ENCODE data around the gene RNGTT.

Gene RNGTT

GRCh38 chr6:88712243-88712936, 251.0 kb downstream of the RNGTT start:
- DNase-seq: no peak

DNA sequence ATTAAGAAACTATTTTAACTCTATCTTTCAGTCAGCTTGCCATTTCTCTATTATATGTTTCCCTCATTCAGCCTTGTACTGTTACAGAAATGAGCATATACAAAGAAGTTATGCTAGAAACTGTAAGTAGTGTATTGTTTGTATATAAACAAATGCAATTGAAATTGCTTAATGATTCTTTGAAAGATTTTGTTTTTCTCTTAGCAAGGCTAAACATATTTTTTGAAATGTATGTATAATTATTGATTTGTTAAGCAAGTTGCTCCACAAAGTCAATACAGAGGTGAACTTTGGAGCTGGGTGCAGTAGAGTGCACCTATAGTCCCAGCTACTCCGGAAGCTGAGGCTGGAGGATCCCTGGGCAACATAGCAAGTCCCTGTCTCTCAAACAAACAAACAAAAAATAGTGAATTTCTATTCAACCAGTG, 253.6 kb downstream of the RNGTT start:
- DNase-seq: no peak

- DNase-seq: no peak
These were observed 255.1 kb downstream of the RNGTT start for GRCh38 chr6:88708197-88708744.

DNA sequence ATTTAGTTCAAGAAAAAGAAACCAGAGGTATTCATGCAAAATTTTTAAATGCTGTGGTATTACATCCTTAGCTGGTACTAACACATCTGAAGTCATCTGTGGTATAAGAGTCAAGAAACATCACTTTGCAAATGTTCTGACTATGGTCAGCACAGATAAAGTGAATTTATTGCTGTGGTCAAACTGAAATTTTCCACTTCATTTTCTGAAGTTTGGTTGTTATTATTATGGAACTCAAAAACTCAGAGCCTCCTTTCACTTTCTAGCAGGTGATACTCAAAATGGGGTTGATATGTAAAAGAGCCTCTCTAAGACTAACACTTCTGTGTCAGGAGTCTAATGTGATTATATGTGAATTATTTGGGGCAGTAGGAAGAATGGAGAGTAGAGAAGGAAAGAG, 257.8 kb downstream of the RNGTT start:
- DNase-seq: no peak

- no peak for DNase-seq
These were observed 258.4 kb downstream of the RNGTT start for GRCh38 chr6:88704980-88705379.

- no peak for DNase-seq
These were observed 260.4 kb downstream of the RNGTT start for GRCh38 chr6:88702956-88703556.

DNA sequence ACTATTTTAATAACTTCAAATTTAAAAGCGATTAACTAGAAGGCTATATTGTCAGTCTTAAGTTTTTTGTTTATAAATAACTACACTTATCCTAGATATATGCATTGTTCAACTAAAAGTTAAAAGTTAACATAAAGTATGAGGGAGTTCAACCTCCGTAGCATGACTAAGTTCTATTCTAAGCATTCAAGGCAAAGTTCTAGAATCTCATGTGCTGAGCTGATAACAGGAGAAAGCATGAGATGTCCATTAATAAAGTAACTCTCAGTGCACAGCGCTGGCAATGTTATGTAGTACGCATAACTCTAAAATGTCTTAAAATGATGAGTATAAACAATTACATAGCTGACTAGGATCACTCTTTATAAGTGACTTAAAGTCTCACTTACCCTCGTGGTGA, 264.8 kb downstream of the RNGTT start:
- DNase-seq: no peak

- no peak for DNase-seq
These were observed 267.5 kb downstream of the RNGTT start for GRCh38 chr6:88695937-88696336.

DNA sequence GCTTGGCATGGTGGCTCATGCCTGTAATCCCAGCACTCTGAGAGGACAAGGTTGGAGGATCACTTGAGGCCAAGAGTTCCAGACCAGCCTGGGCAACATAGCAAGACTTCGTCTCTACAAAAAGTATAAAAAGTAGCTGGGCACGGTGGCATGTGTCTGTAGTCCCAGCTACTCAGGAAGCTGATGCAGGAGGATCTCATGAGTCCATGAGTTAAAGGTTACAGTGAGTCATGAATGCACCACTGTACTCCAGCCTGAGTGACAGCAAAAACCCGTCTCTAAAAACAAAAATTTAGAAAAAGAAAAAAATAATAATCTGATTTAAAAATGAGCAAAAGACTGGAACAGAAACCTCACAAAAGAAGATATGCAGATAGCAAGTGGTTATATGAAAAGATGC, 279.7 kb downstream of the RNGTT start:
- DNase-seq: no peak

DNA sequence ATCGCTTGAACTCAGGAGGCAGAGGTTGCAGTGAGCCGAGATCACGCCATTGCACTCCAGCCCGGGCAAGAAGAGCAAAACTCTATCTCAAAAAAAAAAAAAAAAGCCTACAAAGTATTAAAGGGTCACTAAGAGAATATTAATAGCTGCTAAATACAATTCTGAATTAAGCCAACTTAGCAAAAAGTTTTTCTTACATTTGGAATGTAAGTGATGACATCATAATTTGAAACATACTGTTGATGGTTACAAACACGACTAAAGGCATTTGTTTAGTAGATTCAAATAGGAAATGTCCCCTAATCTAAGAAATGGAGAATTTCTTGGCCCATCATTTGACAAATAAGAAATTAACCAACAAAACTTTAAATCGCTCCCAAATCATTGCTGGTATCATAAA, 282.8 kb downstream of the RNGTT start:
- no peak for DNase-seq

GRCh38 chr6:88679841-88680240, 283.6 kb downstream of the RNGTT start:
- DNase-seq: no peak

- no peak for DNase-seq
These were observed 286.1 kb downstream of the RNGTT start for GRCh38 chr6:88677356-88677755.

DNA sequence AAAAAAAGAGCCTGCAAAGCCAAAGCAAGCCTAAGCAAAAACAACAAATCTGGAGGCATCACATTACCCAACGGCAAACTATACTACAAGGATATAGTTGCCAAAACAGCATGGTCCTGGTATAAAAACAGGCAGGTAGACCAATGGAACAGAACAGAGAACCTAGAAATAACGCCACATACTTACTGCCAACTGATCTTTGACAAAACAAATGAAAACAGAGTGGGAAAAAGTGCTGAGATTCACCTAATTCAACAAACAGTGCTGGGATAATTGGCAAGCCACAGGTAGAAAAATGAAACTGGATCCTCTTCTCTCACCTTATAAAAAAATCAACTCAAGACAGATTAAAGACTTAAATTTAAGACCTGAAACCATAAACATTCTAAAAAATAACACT, 291.8 kb downstream of the RNGTT start:
- no peak for DNase-seq

- DNase-seq: no peak
These were observed 293.0 kb downstream of the RNGTT start for GRCh38 chr6:88670369-88670768.

DNA sequence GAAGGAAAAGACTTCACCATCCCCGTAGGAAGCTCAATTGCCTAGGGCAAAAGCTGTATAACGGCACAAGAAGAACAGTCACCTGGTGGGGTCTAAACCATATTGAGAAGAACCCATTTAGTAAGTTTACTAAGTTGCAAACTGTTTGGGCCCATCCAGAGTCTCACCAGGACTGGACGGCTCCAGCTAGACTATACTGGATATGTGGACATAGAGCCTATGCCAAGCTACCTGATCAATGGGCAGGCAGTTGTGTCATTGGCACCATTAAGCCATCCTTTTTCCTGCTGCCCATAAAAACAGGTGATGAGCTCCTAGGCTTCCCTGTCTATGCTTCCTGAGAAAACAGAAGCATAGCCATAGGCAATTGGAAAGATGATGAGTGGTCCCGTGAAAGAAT, 293.9 kb downstream of the RNGTT start:
- DNase-seq: no peak

GRCh38 chr6:88666901-88667300, 296.5 kb downstream of the RNGTT start:
- DNase-seq: no peak

DNA sequence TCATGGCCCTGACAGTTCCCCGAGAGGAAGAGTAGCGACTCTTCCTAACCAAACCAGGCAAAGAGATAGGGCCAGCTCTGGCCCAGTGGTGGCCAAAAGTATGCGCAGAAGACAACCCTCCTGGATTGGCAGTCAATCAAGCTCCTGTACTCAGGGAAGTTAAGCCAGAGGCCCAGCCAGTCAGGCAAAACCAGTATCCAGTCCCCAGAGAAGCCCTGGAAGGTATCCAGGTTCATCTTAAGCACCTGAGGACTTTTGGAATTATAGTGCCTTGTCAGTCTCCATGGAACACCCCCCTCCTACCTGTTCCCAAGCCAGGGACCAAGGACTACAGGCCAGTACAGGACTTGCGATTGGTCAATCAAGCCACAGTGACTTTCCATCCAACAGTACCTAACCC, 298.3 kb downstream of the RNGTT start:
- DNase-seq: no peak

DNA sequence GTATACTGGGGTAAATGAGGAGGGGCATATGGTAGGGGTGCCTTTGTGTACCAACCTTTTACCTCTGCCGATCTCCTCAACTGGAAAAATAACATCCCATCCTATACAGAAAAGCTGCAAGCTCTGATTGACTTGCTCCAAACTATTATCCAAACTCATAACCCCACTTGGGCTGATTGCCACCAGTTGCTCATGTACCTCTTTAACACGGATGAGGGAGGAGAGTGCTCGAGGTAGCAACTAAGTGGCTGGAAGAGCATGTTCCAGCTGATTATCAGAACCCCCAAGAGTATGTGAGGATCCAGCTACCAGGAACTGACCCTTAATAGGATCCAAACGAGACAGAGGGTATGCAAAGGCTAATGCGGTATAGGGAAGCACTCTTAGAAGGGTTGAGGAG, 299.6 kb downstream of the RNGTT start:
- no peak for DNase-seq

DNA sequence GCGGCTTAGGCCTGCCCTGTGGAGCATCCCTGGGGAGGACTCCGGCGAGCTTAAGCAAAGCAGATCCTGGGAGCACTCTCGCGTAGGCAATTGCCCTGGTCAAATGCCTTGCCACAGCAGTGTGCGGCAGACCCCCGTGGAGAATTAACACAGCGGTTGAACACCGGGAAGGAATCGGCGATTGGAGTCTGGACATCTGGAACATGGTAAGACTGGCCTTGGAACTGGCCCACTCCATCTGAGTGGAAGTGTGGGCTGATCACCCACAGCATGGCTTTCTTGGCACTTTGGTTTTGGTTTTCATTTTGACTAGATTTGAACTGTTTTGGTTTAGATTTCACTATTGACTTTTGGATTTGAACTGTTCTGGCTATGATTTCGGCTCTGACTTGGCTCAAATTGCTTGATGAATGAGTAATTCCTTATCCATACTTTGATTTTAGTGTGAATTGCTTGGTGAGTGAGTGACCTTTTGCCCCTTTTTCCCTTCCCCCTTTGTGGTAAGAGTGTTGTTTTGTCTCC, 300.7 kb downstream of the RNGTT start:
- DNase-seq: no peak

DNA sequence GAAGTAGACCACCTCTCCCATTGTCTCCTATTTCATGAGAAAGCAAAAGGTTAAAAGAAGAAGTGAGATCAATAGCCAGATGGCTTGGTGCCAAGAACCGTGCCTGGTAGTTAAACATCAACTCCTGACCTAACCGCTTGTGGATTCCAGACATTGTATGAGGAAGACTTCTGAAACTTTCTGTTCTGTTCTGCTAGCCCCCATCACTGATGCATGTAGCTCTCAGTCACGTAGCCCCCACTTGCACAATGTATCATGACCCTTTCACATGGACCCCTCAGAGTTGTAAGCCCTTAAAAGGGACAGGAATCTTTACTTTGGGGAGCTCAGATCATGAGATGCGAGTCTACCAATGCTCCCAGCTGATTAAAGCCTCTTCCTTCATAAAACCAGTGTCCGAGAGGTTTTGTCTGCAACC, 301.2 kb downstream of the RNGTT start:
- DNase-seq: no peak

DNA sequence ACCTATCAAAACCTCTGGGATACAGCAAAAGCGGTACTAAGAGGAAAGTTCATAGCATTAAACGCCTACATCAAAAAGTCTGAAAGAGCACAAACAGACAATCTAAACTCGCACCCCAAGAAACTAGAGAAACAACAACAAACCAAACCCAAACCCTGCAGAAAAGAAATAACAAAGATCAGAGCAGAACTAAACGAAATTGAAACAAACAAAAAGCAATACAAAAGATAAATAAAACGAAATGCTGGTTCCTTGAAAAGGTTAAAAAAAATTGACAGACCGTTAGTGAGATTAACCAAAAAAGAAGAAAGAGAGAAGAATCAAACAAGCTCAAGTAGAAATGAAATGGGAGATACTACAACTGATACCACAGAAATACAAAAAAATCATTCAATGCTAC, 302.3 kb downstream of the RNGTT start:
- DNase-seq: no peak

GRCh38 chr6:88655586-88655985, 307.8 kb downstream of the RNGTT start:
- no peak for DNase-seq

DNA sequence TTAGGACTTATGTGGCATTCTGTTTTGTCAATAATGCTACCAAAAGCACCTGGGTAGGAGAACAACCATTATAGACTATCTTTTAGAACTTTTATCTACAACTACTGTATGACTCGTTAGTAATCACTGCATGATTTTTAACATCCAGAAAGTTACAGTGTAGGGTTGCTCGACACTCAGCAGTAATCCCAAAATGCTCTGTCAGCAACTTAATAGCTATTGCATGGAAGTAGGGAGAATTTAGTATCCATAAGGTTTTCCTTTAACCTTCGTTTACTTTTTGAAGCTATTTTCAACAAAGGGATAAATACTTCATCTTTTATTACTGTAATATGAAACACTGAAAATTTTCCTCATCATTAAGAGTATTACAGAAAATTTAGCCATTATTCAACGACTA, 309.5 kb downstream of the RNGTT start:
- no peak for DNase-seq

DNA sequence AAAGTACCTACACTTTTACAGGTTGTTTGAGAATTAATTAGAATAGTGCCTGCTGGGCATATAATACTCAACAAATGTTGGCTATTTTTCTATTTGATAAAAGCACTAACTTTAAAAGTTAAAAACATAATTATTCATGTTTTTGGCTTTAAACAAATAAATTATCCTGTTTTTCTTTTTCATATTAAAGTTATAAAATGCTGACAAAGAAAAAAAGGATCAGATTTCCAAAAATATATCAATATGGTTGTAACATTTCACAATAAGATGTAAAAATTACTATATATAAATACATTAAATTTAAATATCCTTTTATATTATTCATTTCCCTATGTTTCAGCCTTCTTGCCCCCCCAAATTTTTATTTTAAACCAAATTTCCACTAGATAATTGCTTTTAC, 312.0 kb downstream of the RNGTT start:
- no peak for DNase-seq

Data from C1 segment of cervical spinal cord (tissue), 14 donors.